IMR-90 (cell line): ENCODE results near the gene GPC6. TPM values are rescaled to one million over a fixed set of nuclear protein-coding genes. Genes with fewer than 3 reads are reported as not detected.

Experiments
- ATAC-seq: fragments of 200-7000 bp; cut with Tn5 transposase; 2 replicates; pipeline ENCODE4 v1.9.1; 2020; ENCODE audit warnings: low read depth, mild to moderate bottlenecking, moderate library complexity
- BruUV-seq: library from RNA; stranded (reverse); fragments of 400-500 nt; replicated peaks from 2 replicates; lab custom pipeline; 2021; lab: Mats Ljungman, UMichigan
- CTCF ChIA-PET: fragments of 300-600 bp; formaldehyde crosslinking; extraction: SDS; loops from one replicate; lab custom pipeline; 2021; ENCODE audit warnings: antibody characterized with exemption; lab: Yijun Ruan, JAX
- POLR2A ChIA-PET: fragments of 300-600 bp; sonication (Branson Sonifier 250); formaldehyde crosslinking; loops from one replicate; lab custom pipeline; 2022; ENCODE audit warnings: antibody characterized with exemption; ENCODE audit not compliant: unreplicated experiment; lab: Charles Lee
- DNase-seq: peaks from one replicate; pipeline ENCODE4 v3.0.0; 2013
- H2AFZ ChIP-seq: replicated peaks from 2 replicates; pipeline ENCODE3; 2013; ENCODE audit warnings: low read length, mild to moderate bottlenecking; ENCODE audit not compliant: poor library complexity
- H2AK5ac ChIP-seq: 2 replicates; pipeline ENCODE4 v1.6.1; 2013; ENCODE audit warnings: low read depth, low read length, inconsistent platforms
- H2AK9ac ChIP-seq: replicated peaks from 2 replicates; pipeline ENCODE3; 2013; ENCODE audit warnings: mild to moderate bottlenecking, low read depth, low read length, moderate library complexity; ENCODE audit not compliant: poor library complexity
- H2BK120ac ChIP-seq: 2 replicates; pipeline ENCODE4 v1.6.1; 2013; ENCODE audit warnings: low read depth, low read length, inconsistent platforms
- H2BK15ac ChIP-seq: 3 replicates; pipeline ENCODE4 v1.6.1; 2013; ENCODE audit warnings: low read depth, low read length, inconsistent platforms
- H2BK20ac ChIP-seq: 2 replicates; pipeline ENCODE4 v1.6.1; 2013; ENCODE audit warnings: low read depth, mild to moderate bottlenecking, inconsistent platforms, low read length, moderate library complexity
- H2BK5ac ChIP-seq: 2 replicates; pipeline ENCODE4 v1.6.1; 2013; ENCODE audit warnings: mild to moderate bottlenecking, low read depth, low read length, inconsistent platforms; ENCODE audit not compliant: poor library complexity, severe bottlenecking
- H3K14ac ChIP-seq: replicated peaks from 2 replicates; pipeline ENCODE4 v1.6.1; 2013; ENCODE audit warnings: low read depth, low read length, inconsistent platforms
- H3K18ac ChIP-seq: 2 replicates; pipeline ENCODE4 v1.6.1; 2013; ENCODE audit warnings: low read depth, low read length, control low read depth
- H3K23ac ChIP-seq: 2 replicates; pipeline ENCODE4 v1.6.1; 2013; ENCODE audit warnings: low read depth, low read length, inconsistent platforms
- H3K27ac ChIP-seq: 2 replicates; pipeline ENCODE4 v1.5.1; 2013; ENCODE audit warnings: mild to moderate bottlenecking, control low read depth, low read length; ENCODE audit not compliant: insufficient read depth
- H3K27me3 ChIP-seq: 2 replicates; pipeline ENCODE4 v1.6.1; 2013; ENCODE audit warnings: low read length; ENCODE audit not compliant: control insufficient read depth, insufficient read depth
- H3K36me3 ChIP-seq: 2 replicates; pipeline ENCODE4 v1.6.1; 2013; ENCODE audit warnings: low read length, mixed read lengths; ENCODE audit not compliant: control insufficient read depth, insufficient read depth
- H3K4ac ChIP-seq: 2 replicates; pipeline ENCODE4 v1.6.1; 2013; ENCODE audit warnings: low read depth, low read length, inconsistent platforms
- H3K4me1 ChIP-seq: 2 replicates; pipeline ENCODE4 v1.6.1; 2013; ENCODE audit warnings: low read length, mixed read lengths; ENCODE audit not compliant: control insufficient read depth, insufficient read depth
- H3K4me2 ChIP-seq: 2 replicates; pipeline ENCODE4 v1.6.1; 2013; ENCODE audit warnings: low read depth, mild to moderate bottlenecking, control low read depth, low read length, moderate library complexity
- H3K4me3 ChIP-seq: 2 replicates; pipeline ENCODE4 v1.5.1; 2013; ENCODE audit warnings: low read depth, mild to moderate bottlenecking, control low read depth, low read length, moderate library complexity; ENCODE audit not compliant: insufficient read depth
- H3K56ac ChIP-seq: 2 replicates; pipeline ENCODE4 v1.6.1; 2013; ENCODE audit warnings: low read length, inconsistent platforms; ENCODE audit not compliant: insufficient read depth; ENCODE audit errors: extremely low read depth
- H3K79me1 ChIP-seq, 2 experiments: 2 replicates each; pipeline ENCODE4 v1.6.1; 2013; ENCODE audit warnings: low read length in 2 of 2, inconsistent platforms in 1 of 2, low read depth in 1 of 2
- H3K9ac ChIP-seq: 2 replicates; pipeline ENCODE4 v1.6.1; 2013; ENCODE audit warnings: low read depth, low read length, control low read depth
- H3K9me1 ChIP-seq: 2 replicates; pipeline ENCODE4 v1.6.1; 2013; ENCODE audit warnings: low read length, inconsistent platforms; ENCODE audit not compliant: insufficient read depth
- H3K9me3 ChIP-seq: 2 replicates; pipeline ENCODE4 v1.6.1; 2013; ENCODE audit warnings: low read length; ENCODE audit not compliant: control insufficient read depth, insufficient read depth
- H4K20me1 ChIP-seq: 2 replicates; pipeline ENCODE4 v1.6.1; 2013; ENCODE audit warnings: low read length, inconsistent platforms; ENCODE audit not compliant: insufficient read depth
- H4K5ac ChIP-seq: 2 replicates; pipeline ENCODE4 v1.6.1; 2013; ENCODE audit warnings: mild to moderate bottlenecking, low read depth, low read length, control low read depth
- H4K8ac ChIP-seq, 2 experiments: 2 replicates each; pipeline ENCODE4 v1.6.1; 2013; ENCODE audit warnings: low read depth in 2 of 2, low read length in 2 of 2, control low read depth in 1 of 2, inconsistent platforms in 1 of 2
- H4K91ac ChIP-seq: 2 replicates; pipeline ENCODE4 v1.6.1; 2013; ENCODE audit warnings: low read depth, low read length, inconsistent platforms; ENCODE audit not compliant: insufficient read depth
- MXI1 ChIP-seq: IDR thresholded peaks from 2 replicates; pipeline ENCODE4 v1.6.1; 2012; ENCODE audit warnings: low read depth, mild to moderate bottlenecking, low read length, moderate library complexity, borderline replicate concordance
- RAD21 ChIP-seq: IDR thresholded peaks from 2 replicates; pipeline ENCODE4 v1.6.1; 2012; ENCODE audit warnings: low read length, improper control_type of control experiment
- WGBS, 2 experiments: methylation state at CpG; one replicate each; pipeline versions ENCODE4 v1.1.5 to v1.1.7; 2013; ENCODE audit warnings: missing lambda C conversion rate in 2 of 2; ENCODE audit not compliant: insufficient read length in 1 of 2; ENCODE audit errors: extremely low coverage in 2 of 2; 5-methylcytosine and 5-hydroxymethylcytosine counted together
- dilution Hi-C: fragments of 300-500 bp; cut with HindIII; formaldehyde crosslinking; loops from one replicate; pipeline ENCODE4 v1.14.3; 2018; ENCODE audit warnings: low sequenced_read_pairs; ENCODE audit not compliant: unreplicated experiment
- in situ Hi-C: fragments of 300-500 bp; cut with MboI; formaldehyde crosslinking; loops from 3 replicates; pipeline ENCODE4 v1.14.3; 2019; ENCODE audit warnings: low sequenced_read_pairs, inconsistent platforms, mixed read lengths
- intact Hi-C: fragments of 100-400 bp; cut with micrococcal nuclease; formaldehyde crosslinking; loops from 2 replicates; pipeline ENCODE4 v1.10.0; 2022
- polyA plus RNA-seq, 3 experiments: library from polyadenylated mRNA; depleted of rRNA; stranded (reverse); fragments of >200 nt; gene quantifications; 2 replicates each; pipeline ENCODE4 v1.2.3, GENCODE V29; 2012; ENCODE audit warnings: low replicate concordance in 1 of 3
- total RNA-seq: library from RNA; depleted of rRNA; stranded (reverse); fragments of >200 nt; gene quantifications from 2 replicates; pipeline ENCODE4 v1.2.3, GENCODE V29; 2012

GPC6 gene
- total and polyA plus RNA-seq, 2 of the 4 experiments (the other 2 are of a cell fraction), result 14.9 to 39.4 TPM

DNA sequence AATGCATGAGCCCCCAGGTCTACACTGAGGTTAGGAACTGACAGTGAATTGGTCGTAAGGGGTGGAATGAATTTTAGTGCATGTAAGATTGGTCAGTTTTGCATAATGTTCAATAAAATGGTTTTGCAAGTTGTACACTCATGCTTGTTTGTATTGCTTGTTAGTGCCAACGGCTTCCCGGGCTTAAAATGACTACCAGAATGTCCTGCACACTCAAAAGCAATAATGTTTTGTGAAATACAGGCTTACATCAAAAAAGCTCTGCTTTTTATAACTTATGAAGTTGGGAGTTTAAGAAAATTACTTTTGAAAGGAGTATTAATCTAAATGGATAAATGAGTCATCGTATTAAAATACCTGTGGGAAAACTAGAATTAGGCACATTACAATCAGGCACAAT is 112.9 kb downstream of the GPC6 start:
- Histone ChIP-seq H4K8ac (no peak overlapping the region), H3K9ac (no peak overlapping the region), H3K27ac (no peak overlapping the region), H2BK20ac (no peak overlapping the region), H2AK9ac (no peak overlapping the region), H4K20me1 (no peaks in the 10 kb centered on the region; the same call in 1 of the 2 replicates), H3K36me3 (no peaks in the 10 kb centered on the region), H3K4me3 (no peak overlapping the region), H3K4me2 (no peak overlapping the region), H3K27me3 (no peaks in the 10 kb centered on the region), H3K4me1 (no peaks in the 10 kb centered on the region), H4K91ac (no peak overlapping the region), H3K4ac (no peak overlapping the region), H3K79me1 (peaks cover 3 to 6% of the 10 kb centered on the region in 2 experiments; a peak in 2 of 4 replicates), H3K9me1 (no peaks in the 10 kb centered on the region), H3K18ac (no peak overlapping the region), H3K56ac (no peak overlapping the region), H3K14ac (no peak overlapping the region), H4K5ac (no peak overlapping the region), H3K9me3 (no peaks in the 10 kb centered on the region), H2BK120ac (no peak overlapping the region), H2BK5ac (no peak overlapping the region), H2BK15ac (no peak overlapping the region), H3K23ac (no peak overlapping the region; the same call in 1 of the 2 replicates), H2AFZ (no peak overlapping the region), H2AK5ac (no peak overlapping the region)
- ChIA-PET CTCF (no interaction called here), POLR2A (no interaction called here)
- DNase-seq, result no peak
- intact Hi-C loops, result no loop called here
- no CpG with 5 or more reads among the region's 4 CpGs for WGBS, 2 experiments
- BruUV-seq, result no TSS peak
- in situ Hi-C loops, result no loop called here
- TF ChIP-seq RAD21, result no peak
- TF ChIP-seq MXI1, result no peak
- ATAC-seq, result no peak
- dilution Hi-C loops, result no loop called here
